ENCODE results near the gene PRM3. TPM values are rescaled to one million over a fixed set of nuclear protein-coding genes. Genes with fewer than 3 reads are reported as not detected.

PRM3 gene
- total and polyA plus RNA-seq, 12 donors, result not detected

DNA sequence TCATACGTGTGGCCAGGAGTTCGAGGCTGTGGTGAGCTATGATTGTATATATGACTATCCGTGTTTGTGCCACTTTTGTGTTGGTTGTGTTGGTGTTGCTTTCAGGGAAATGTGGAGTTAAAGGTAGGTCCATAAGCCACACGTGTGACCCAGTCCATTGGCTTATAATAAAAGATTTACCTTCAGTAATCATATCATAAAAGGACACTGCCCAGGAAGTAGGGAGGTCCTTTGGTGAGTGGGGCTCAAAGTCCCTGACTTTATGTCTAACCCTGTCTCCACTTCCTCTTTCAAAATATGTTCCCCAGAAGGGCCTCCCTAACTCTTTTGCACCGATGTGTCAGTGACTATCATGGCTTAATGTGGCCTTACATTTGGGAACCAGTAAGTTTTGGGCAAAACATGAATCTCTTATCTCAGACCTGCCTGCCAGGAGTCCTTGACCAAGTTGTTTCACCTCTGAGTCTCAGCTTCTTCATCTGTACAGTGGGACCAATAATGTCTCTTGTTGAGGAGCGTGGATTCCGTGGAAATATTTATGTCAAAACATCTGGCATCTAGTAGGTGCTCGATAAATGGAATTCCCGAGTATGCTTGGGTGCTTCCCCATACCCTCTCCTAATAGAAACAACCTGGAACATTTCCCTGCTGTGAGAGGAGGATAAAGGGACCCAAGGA is 9.1 kb downstream of the PRM3 start:
- H3K36me3 ChIP-seq (replicated peaks in 1 of 2), result no peaks in the 10 kb centered on the region
- H3K27ac ChIP-seq, result no peak overlapping the region
- H3K9me3 ChIP-seq (replicated peaks in 1 of 3), result no peaks in the 10 kb centered on the region
- no peak for DNase-seq
- no peak overlapping the region for H3K4me3 ChIP-seq
- H3K4me1 ChIP-seq (replicated peaks in 1 of 2), result peaks cover 0 to 7% of the 10 kb centered on the region in 2 donors
- TF ChIP-seq POLR2A (IDR thresholded peaks at IDR 0.05), result no peak
- no peaks in the 10 kb centered on the region for H3K27me3 ChIP-seq
- 77 to 91% (median 84%) methylated on average over 9 of the region's 9 CpGs for WGBS, 4 donors
- intact Hi-C loops (cut with DNase I), result no loop called here

DNA sequence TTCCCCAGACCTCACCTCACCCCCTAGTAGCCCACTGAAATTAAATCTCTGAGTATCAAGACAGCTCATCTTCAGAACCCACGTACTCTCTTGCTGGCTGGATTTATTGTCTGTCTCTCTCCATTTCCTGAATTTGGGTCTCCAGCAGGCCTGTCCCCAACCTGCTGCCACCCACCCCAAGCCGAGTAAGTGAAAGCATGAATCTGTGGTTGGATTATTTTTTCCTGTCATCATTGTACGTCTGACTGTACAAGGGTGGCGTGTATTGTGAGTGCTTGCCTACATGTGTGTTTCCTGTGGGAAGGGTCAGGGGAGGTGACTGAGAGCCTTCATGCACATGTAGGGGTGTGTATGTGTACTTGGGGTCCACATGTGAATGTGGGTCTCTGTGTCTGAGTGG is 9.7 kb downstream of the PRM3 start:
- Histone ChIP-seq H3K9me3 (replicated peaks in 1 of 3) (no peaks in the 10 kb centered on the region), H3K27ac (no peak overlapping the region), H3K36me3 (replicated peaks in 1 of 2) (no peaks in the 10 kb centered on the region), H3K4me1 (replicated peaks in 1 of 2) (peaks cover 0 to 13% of the 10 kb centered on the region in 2 donors), H3K27me3 (no peaks in the 10 kb centered on the region), H3K4me3 (no peak overlapping the region)
- WGBS, 4 donors, result 72 to 83% (median 75%) methylated on average over 4 of the region's 4 CpGs
- intact Hi-C loops (cut with DNase I), result no loop called here
- no peak for DNase-seq
- TF ChIP-seq, protein P1, sequence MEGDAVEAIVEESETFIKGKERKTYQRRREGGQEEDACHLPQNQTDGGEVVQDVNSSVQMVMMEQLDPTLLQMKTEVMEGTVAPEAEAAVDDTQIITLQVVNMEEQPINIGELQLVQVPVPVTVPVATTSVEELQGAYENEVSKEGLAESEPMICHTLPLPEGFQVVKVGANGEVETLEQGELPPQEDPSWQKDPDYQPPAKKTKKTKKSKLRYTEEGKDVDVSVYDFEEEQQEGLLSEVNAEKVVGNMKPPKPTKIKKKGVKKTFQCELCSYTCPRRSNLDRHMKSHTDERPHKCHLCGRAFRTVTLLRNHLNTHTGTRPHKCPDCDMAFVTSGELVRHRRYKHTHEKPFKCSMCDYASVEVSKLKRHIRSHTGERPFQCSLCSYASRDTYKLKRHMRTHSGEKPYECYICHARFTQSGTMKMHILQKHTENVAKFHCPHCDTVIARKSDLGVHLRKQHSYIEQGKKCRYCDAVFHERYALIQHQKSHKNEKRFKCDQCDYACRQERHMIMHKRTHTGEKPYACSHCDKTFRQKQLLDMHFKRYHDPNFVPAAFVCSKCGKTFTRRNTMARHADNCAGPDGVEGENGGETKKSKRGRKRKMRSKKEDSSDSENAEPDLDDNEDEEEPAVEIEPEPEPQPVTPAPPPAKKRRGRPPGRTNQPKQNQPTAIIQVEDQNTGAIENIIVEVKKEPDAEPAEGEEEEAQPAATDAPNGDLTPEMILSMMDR (IDR thresholded peaks at IDR 0.05), result no peak
- no peak for TF ChIP-seq POLR2A (IDR thresholded peaks at IDR 0.05)

DNA sequence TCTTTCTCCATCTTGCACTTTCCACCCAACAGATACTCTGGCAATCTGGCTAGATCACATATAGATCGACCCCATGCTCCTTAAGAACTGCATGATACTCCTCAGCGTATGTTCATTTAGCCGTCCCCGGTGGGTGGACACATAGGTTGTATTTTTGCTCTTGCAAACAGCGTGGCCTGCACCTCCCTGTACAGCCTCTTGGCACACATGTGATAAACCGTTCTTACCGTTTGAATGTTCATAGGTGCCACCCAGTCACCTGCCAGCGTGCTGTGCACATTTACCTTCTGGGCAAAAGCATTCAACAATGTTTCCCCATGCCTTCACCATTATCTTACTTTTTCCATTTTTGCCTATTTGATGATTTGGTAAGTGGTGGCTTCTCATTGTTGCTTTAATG is 10.5 kb downstream of the PRM3 start:
- Histone ChIP-seq H3K4me3 (no peak overlapping the region), H3K27me3 (no peaks in the 10 kb centered on the region), H3K9me3 (replicated peaks in 1 of 3) (no peaks in the 10 kb centered on the region), H3K36me3 (replicated peaks in 1 of 2) (no peaks in the 10 kb centered on the region), H3K27ac (no peak overlapping the region), H3K4me1 (replicated peaks in 1 of 2) (peaks cover 0 to 18% of the 10 kb centered on the region in 2 donors)
- DNase-seq, result no peak
- TF ChIP-seq, protein P1 (IDR thresholded peaks at IDR 0.05), result no peak
- no peak for TF ChIP-seq POLR2A (IDR thresholded peaks at IDR 0.05)
- WGBS, 4 donors, result 88 to 92% (median 91%) methylated on average over 8 of the region's 8 CpGs
- intact Hi-C loops (cut with DNase I), result no loop called here

DNA sequence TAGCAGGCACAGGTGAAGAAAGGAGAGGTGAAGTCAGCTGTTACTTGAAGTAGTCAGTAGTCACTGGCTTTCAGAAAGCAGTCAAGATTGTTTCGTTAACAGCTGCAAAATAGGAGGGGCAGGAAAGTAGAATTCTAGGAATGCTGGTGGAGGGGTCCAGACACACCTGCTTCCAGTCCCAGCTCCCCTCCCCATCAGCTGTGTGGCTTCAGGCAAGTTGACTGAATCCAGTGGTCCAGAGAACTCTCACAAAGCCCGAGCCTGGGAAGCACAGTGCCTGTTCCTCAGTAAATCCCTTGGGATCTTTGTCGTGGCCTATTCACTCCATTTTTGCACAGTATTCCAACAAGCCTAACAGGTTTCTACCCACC is 12.8 kb downstream of the PRM3 start:
- peaks cover 0 to 26% of the 10 kb centered on the region in 2 donors for H3K4me1 ChIP-seq (replicated peaks in 1 of 2)
- DNase-seq, result no peak
- H3K36me3 ChIP-seq (replicated peaks in 1 of 2), result no peaks in the 10 kb centered on the region
- intact Hi-C loops (cut with DNase I), result no loop called here
- H3K27me3 ChIP-seq, result no peaks in the 10 kb centered on the region
- no peak overlapping the region for H3K27ac ChIP-seq
- no peaks in the 10 kb centered on the region for H3K9me3 ChIP-seq (replicated peaks in 1 of 3)
- TF ChIP-seq POLR2A (IDR thresholded peaks at IDR 0.05), result no peak
- TF ChIP-seq, protein P1 (IDR thresholded peaks at IDR 0.05), result no peak
- H3K4me3 ChIP-seq, result no peak overlapping the region
- WGBS, 4 donors, result 78 to 90% (median 88%) methylated on average over 3 of the region's 3 CpGs

Measured in adrenal gland (tissue), 12 donors.